Measurements from ENCODE around the gene RARRES2. TPM values are rescaled to one million over a fixed set of nuclear protein-coding genes. Genes with fewer than 3 reads are reported as not detected.
"Not testable (repeated sequence)": the region's sequence is repeated elsewhere in the genome, so short reads cannot be mapped to it uniquely, and the experiment has no call there.

Gene RARRES2
- total RNA-seq, 2 experiments from 2014 or later: not detected

DNA sequence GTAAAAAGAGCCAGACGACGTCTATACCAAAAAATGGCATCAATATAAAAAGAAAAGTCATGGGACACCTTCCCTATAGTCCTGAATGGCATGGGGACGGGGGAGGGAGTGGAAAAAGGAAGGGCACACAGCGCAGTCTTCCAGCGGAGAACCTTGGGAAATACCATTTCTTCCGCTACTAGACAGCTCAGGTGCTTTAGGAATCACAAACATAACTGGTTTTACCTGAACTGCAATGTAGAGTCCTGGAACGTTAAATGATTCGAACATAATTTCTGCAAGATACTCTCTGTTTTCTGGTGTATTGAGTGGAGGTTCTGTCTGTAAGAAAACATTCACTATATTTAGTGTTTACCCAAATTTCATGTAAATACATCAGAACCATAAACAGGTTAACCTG lies 46.4 kb downstream of the RARRES2 start:
- H3K36me3 Mint-ChIP-seq; POLR2A ChIA-PET; H3K4me3 Mint-ChIP-seq; DNase-seq; H3K27me3 Mint-ChIP-seq; ATAC-seq (ENCODE audit: low read depth); H3K4me1 Mint-ChIP-seq; H3K9me3 Mint-ChIP-seq; H3K27ac Mint-ChIP-seq: not testable (repeated sequence)

DNA sequence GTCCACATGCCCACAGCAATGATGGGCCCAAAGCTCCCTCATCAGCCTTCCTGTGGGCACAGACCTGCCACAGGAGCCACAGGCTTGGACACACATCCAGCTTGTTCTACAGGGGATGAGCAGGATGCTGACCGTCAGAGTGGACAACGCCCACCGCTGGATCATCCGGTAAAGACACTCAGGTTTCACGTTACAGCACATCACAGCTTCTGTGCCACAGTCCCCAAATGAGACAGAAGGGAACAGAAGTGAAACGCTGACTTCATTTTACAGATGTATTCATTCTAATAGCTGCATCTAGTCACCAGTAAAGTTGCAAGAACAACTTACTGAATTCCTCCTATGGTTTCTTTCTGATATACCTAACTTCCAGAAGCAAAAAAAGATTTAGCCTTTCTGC lies 51.1 kb downstream of the RARRES2 start:
- H3K4me3 Mint-ChIP-seq; DNase-seq; H3K4me1 Mint-ChIP-seq; H3K9me3 Mint-ChIP-seq; POLR2A ChIA-PET; ATAC-seq (ENCODE audit: low read depth); H3K27ac Mint-ChIP-seq; H3K27me3 Mint-ChIP-seq; H3K36me3 Mint-ChIP-seq: not testable (repeated sequence)

DNA sequence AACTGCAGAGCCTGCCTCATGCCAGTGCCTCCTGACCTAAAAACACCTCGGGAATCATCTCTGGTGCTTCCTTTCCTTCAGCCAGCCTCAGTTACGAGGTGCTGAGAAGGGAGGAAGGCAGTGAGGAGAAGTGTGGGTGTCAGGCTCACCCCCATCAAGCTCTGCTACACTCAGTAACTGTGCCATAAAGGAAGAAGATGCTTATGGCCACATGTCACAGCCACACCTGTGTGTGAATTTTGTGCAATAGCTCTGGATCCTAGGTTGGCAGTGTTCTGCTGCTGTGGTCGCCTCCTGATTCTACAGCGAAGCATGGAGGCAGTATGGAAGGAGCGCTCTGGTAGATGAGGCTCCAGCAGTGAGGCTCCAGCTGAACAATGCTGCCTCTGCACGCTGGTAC lies 52.6 kb downstream of the RARRES2 start:
- H3K4me3 Mint-ChIP-seq; H3K27ac Mint-ChIP-seq; ATAC-seq (ENCODE audit: low read depth); H3K9me3 Mint-ChIP-seq; H3K4me1 Mint-ChIP-seq; POLR2A ChIA-PET; DNase-seq; H3K36me3 Mint-ChIP-seq; H3K27me3 Mint-ChIP-seq: not testable (repeated sequence)

Other genes with a start within 250 kb of the RARRES2 start
- 10 to 100 TPM; 16.6 to 17.2 TPM for gene LRRC61, start 18.3 kb downstream of the RARRES2 start, total RNA-seq
- gene ACTR3C, start 18.1 kb downstream of the RARRES2 start, total RNA-seq: 1 to 10 TPM; 6.4 to 7.0 TPM
- gene REPIN1, start 27.2 kb upstream of the RARRES2 start, total RNA-seq: 10 to 100 TPM; 53.4 to 57.5 TPM
- 1 to 10 TPM; 5.4 to 6.4 TPM for gene ZNF775, start 37.7 kb upstream of the RARRES2 start, total RNA-seq
- gene GIMAP8, start 109.0 kb upstream of the RARRES2 start, total RNA-seq: 10 to 100 TPM; 29.2 to 31.0 TPM
- gene GIMAP7, start 173.2 kb upstream of the RARRES2 start, total RNA-seq: 100 to 1,000 TPM; 203 to 212 TPM
- gene GIMAP4, start 225.8 kb upstream of the RARRES2 start, total RNA-seq: 100 to 1,000 TPM; 285 to 288 TPM